Small intestine (tissue), 7 donors: ENCODE measurements around the gene CCSER1. TPM values are rescaled to one million over a fixed set of nuclear protein-coding genes. Genes with fewer than 3 reads are reported as not detected.
A peak's percentile ranks its signal among the peaks of the same experiment; 100 is the strongest.

Experiments
- DNase-seq, 2 donors: peaks; one replicate each; pipeline versions ENCODE4 v3.0.0 to v3.0.0-alpha.2; 2013
- FAIRE-seq: peaks from 2 replicates; lab custom pipeline; 2012; peaks lifted over from hg19 to GRCh38; lab: Jason Lieb, UNC
- H3K27ac ChIP-seq, 3 donors: one replicate each; pipeline ENCODE4 v1.5.1; 2013; ENCODE audit warnings: low read length in 2 of 3, mild to moderate bottlenecking in 2 of 3, control low read depth in 1 of 3, inconsistent platforms in 1 of 3, low read depth in 1 of 3, moderate library complexity in 1 of 3
- H3K27me3 ChIP-seq, 3 donors: one replicate each; pipeline ENCODE4 v1.6.1; 2013; ENCODE audit warnings: low read length in 3 of 3, inconsistent platforms in 1 of 3; ENCODE audit not compliant: control insufficient read depth in 3 of 3, insufficient read depth in 3 of 3
- H3K36me3 ChIP-seq, 3 donors: one replicate each; pipeline ENCODE4 v1.6.1; 2013; ENCODE audit warnings: low read length in 3 of 3, inconsistent platforms in 1 of 3, low read depth in 1 of 3, mild to moderate bottlenecking in 1 of 3, moderate library complexity in 1 of 3; ENCODE audit not compliant: control insufficient read depth in 3 of 3, insufficient read depth in 2 of 3
- H3K4me1 ChIP-seq, 3 donors: one replicate each; pipeline ENCODE4 v1.6.1; 2013; ENCODE audit warnings: low read length in 2 of 3, inconsistent platforms in 1 of 3, low read depth in 1 of 3, mild to moderate bottlenecking in 1 of 3, moderate library complexity in 1 of 3; ENCODE audit not compliant: control insufficient read depth in 3 of 3, insufficient read depth in 2 of 3
- H3K4me3 ChIP-seq, 3 donors: one replicate each; pipeline ENCODE4 v1.5.1; 2013; ENCODE audit warnings: low read length in 3 of 3, control low read depth in 1 of 3, inconsistent platforms in 1 of 3, low read depth in 1 of 3, mild to moderate bottlenecking in 1 of 3, moderate library complexity in 1 of 3
- H3K9me3 ChIP-seq, 2 donors: one replicate each; pipeline ENCODE4 v1.6.1; 2013; ENCODE audit warnings: low read depth in 1 of 2, low read length in 1 of 2; ENCODE audit not compliant: control insufficient read depth in 2 of 2, insufficient read depth in 1 of 2
- WGBS, 3 donors: extraction: QIAGEN DNeasy Blood & Tissue Kit; methylation state at CpG; one replicate each; pipeline ENCODE4 v1.1.7; 2013; 5-methylcytosine and 5-hydroxymethylcytosine counted together
- polyA plus RNA-seq, 4 donors: library from polyadenylated mRNA; stranded (reverse) in 3 of 4; unstranded in 1 of 4; fragments of 200-250 nt in 3 of 4; fragments of 120-200 nt in 1 of 4; gene quantifications; one replicate each; pipeline versions ENCODE4 v1.2.1 to v1.2.3, GENCODE V29; 2013
- donor health status: healthy with polysubstance abuse.
- donor health status: control.
- donor health status: control.
- donor health status: Bipolar disorder and iron deficiency.
- donor health status: healthy.

Gene CCSER1
- polyA plus RNA-seq, 4 donors, result 3.5 to 8.7 (median 5.7) TPM

DNA sequence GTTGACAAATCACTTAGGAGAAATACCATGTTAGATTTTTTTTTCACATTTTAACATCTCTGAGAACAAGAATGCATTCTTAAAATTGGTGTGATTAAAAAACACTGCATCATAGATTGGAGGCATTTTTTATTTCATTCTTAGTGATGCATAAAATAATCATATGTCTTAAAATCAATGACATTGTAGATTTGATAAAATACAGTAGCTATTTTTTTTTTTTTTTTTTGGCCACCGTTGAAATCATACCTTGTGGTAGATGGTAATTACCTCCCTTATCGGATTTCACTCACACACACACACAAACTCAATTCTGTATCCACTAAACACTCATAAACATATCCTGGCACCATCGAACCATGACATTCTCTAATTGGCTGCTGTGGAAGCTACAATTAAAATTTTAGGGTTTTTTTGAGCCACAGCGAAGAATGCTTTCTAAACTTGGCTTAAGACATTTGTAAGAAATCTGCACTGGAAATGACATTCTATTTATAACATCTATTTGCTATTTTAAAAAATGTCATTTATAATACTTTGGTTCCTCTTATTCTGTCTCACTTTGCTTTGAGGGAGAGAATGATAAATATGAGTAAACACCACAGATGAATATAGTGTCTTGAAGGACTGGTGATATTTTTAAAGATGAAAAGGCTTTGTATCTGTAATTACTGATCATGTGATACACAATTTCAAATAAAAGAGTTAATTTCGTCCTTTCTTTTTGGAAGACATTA lies 60.1 kb downstream of the CCSER1 start:
- no peak for DNase-seq
- no peak for FAIRE-seq
- Histone ChIP-seq H3K9me3 (no peaks in the 10 kb centered on the region), H3K4me3 (no peak overlapping the region), H3K27ac (no peak overlapping the region), H3K4me1 (peaks cover 0 to 5% (median 2%) of the 10 kb centered on the region in 3 donors), H3K36me3 (no peaks in the 10 kb centered on the region), H3K27me3 (no peaks in the 10 kb centered on the region)
- WGBS, 3 donors, result 46 to 56% (median 50%) methylated on average over 5 of the region's 5 CpGs

DNA sequence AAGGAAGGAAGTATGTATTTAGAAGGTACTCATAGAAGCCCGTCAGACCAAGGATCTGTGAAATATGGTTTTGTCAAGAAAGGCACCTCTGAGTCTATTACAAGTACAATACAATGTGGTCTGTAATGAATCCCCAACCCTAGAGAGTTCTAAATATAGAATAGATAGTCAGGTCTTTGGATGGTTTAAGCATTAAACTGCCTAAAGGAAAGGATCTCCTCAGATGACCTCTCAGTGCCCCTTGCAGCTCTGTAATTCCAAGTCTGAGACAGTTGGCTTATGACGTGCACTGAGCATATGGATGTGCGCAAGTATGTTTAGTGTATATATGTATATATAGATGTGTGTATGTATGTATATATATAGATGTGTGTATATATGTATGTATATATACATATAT lies 62.0 kb downstream of the CCSER1 start:
- H3K36me3 ChIP-seq, result no peaks in the 10 kb centered on the region
- H3K27me3 ChIP-seq, result no peaks in the 10 kb centered on the region
- H3K27ac ChIP-seq, result no peak overlapping the region
- no peak for DNase-seq
- H3K4me3 ChIP-seq, result no peak overlapping the region
- no peak for FAIRE-seq
- H3K9me3 ChIP-seq, result no peaks in the 10 kb centered on the region
- peaks cover 0 to 4% (median 0%) of the 10 kb centered on the region in 3 donors for H3K4me1 ChIP-seq
- 83 to 96% (median 95%) methylated on average over 3 of the region's 3 CpGs for WGBS, 3 donors

DNA sequence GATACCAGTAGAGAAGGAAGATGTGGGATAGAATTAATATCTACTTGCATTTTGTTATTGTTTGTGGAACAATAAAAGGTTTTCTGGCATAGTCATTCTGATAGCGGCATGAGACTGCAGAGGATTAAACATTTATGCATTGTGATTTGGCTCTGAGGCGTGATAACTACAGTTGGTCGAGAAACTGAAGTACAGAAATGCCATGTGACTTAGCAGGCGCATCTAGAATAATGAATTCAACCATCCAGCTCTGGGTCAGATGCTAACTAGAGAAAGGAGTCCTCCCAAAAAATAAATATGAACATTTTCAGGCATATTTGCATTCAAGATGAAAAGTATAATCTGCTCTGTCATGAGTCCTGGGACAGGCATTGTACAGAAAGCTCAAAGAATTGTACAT lies 62.8 kb downstream of the CCSER1 start:
- H3K9me3 ChIP-seq, result no peaks in the 10 kb centered on the region
- no peaks in the 10 kb centered on the region for H3K27me3 ChIP-seq
- H3K4me1 ChIP-seq, result peaks cover 0 to under 1% (median 0%) of the 10 kb centered on the region in 3 donors
- no peak overlapping the region for H3K27ac ChIP-seq
- DNase-seq (no peak), FAIRE-seq (no peak)
- WGBS, 3 donors, result 87 to 95% (median 91%) methylated on average over 4 of the region's 4 CpGs
- no peaks in the 10 kb centered on the region for H3K36me3 ChIP-seq
- H3K4me3 ChIP-seq, result no peak overlapping the region

DNA sequence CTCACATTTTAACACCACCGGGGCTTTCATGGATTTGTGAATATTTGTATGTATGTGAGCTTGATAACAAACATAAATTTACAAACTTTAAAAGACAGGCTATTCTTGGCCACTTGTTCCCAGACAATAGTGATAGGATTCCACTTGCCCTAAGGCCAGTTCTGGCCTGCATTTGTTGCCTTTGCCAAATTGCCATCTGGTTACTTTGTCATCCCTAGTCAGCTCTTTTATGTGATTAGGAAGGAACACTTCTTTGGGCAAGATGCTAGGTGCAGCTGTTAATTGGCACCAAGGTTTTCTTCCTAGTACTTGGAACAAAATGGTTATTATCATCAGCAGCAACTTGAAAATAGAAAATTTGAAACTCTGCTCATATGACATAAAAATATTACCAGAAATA lies 63.3 kb downstream of the CCSER1 start:
- no peak for FAIRE-seq
- WGBS, 3 donors, result 81 to 93% (median 88%) methylated on average over 1 of the region's 1 CpG

DNA sequence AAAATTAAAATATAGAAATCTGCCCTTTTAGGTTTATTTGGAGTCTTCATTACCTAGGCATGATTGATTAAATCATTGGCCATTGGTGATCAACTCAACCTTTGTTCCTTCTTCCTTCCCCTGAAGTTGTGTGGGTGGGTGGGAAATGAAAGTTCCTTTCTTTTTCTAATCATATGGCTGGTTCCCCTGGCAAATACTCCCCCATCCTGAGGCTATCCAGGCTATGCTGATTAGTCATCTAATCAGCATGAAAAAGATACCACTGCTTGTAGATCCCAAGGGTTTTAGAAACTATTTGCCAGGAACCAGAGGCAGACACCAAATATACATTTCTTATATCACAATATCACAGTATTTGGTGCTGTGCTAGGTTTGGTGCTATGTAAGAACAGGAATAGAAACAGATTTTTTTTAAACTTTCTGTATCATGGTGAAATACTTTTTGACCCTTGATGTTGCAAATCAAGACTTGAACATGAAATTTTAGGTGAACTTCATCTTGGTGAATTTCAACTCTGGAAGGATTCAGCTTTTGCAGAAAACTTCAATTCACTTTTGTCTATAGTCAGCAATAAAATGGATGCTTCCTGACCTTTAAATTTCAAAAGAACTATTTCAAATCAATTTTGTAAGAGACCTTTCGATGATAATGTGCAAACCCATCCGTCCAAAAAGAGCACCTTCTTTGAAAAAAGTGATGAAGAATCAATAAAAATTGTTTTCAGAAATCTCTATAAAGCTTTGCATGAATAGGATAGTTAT lies 71.1 kb downstream of the CCSER1 start:
- 85 to 94% (median 91%) methylated on average over 2 of the region's 2 CpGs for WGBS, 3 donors
- no peak overlapping the region for H3K27ac ChIP-seq
- no peaks in the 10 kb centered on the region for H3K36me3 ChIP-seq
- no peak for DNase-seq
- H3K4me3 ChIP-seq, result no peak overlapping the region
- no peaks in the 10 kb centered on the region for H3K27me3 ChIP-seq
- H3K9me3 ChIP-seq, result no peaks in the 10 kb centered on the region
- FAIRE-seq, result peak; percentile 30
- H3K4me1 ChIP-seq, result no peaks in the 10 kb centered on the region

More for the DNA sequence above, 63.3 kb downstream of the CCSER1 start:
- H3K27ac ChIP-seq, result no peak overlapping the region
- no peaks in the 10 kb centered on the region for H3K4me1 ChIP-seq
- H3K4me3 ChIP-seq, result no peak overlapping the region
- H3K27me3 ChIP-seq, result no peaks in the 10 kb centered on the region
- no peaks in the 10 kb centered on the region for H3K36me3 ChIP-seq
- no peaks in the 10 kb centered on the region for H3K9me3 ChIP-seq
- DNase-seq, result no peak

DNA sequence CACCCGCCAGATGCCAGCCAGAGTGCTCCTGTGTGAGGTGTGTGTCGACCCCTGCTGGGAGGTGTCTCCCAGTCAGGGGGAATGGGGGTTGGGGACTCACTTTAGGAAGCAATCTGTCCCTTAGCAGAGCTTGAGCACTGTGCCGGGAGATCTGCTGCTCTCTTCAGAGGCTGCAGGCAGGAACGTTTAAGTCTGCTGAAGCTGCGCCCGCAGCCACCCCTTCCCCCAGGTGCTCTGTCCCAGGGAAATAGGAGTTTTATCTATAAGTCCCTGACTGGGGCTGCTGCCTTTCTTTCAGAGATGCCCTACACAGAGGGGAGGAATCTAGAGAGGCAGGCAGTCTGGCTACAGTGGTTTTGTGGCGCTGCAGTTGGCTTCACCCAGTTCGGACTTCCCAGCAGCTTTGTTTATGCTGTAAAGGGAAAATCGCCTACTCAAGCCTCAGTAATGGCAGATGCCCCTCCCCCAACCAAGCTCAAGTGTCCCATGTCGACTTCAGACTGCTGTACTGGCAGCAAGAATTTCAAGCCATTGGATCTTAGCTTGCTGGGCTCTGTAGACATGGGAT lies 80.8 kb downstream of the CCSER1 start:
- Histone ChIP-seq H3K9me3 (peaks cover 0 to 2% of the 10 kb centered on the region in 2 donors), H3K27ac (no peak overlapping the region), H3K36me3 (peaks cover 0 to 3% (median 0%) of the 10 kb centered on the region in 3 donors), H3K27me3 (no peaks in the 10 kb centered on the region), H3K4me1 (no peaks in the 10 kb centered on the region), H3K4me3 (no peak overlapping the region)
- WGBS, 3 donors, result 76 to 93% (median 87%) methylated on average over 10 of the region's 10 CpGs
- DNase-seq (no peak), FAIRE-seq (no peak)

DNA sequence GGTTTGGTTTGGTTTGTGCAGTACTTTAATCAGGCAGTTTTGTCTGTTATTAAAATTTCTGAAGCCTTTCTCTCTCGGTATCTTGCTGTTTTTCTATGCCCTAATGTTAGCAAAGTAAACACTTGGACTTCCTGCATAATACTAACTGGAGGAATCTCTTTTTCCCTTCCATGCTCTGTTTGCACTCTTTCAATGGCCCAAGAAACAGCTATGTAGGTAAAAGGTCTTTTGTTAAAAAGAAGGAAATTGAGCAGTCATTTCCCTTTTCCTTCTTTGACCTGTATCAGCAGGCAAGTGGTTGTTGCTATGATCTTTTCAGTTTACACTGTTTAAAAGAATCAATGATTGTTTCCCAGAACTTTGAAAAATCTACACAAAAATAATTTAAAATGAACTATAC lies 82.7 kb downstream of the CCSER1 start:
- no peaks in the 10 kb centered on the region for H3K27me3 ChIP-seq
- H3K36me3 ChIP-seq, result peaks cover 0 to 3% (median 0%) of the 10 kb centered on the region in 3 donors
- H3K27ac ChIP-seq, result no peak overlapping the region
- H3K4me3 ChIP-seq, result no peak overlapping the region
- H3K9me3 ChIP-seq, result no peaks in the 10 kb centered on the region
- no peaks in the 10 kb centered on the region for H3K4me1 ChIP-seq
- FAIRE-seq, result no peak
- 15% methylated on average over 1 of the region's 1 CpG for WGBS, 3 donors
- DNase-seq, result peak in 1 of 2 donors; percentile 9

DNA sequence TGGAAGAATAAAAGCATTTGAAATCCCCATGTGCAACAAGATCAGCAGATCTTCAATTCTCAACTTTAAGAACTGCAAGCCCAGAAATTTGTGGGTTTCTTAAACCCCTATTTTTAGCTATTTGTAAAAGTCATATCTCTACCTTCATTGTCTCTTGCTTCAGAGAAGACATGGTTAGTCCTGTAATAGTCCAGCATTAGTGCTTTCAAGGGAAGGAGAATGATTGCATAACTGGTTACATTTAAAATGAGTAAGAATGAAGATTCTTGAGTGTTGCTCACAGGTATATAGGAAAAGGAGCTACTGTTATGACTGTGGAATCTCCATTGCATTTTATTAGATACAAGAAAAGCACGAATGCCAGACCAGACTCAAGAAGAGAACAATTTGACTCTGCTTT lies 84.0 kb downstream of the CCSER1 start:
- DNase-seq (no peak), FAIRE-seq (no peak)
- WGBS, 3 donors, result 83 to 91% (median 89%) methylated on average over 1 of the region's 1 CpG
- Histone ChIP-seq H3K27me3 (no peaks in the 10 kb centered on the region), H3K36me3 (peaks cover 0 to 3% (median 0%) of the 10 kb centered on the region in 3 donors), H3K9me3 (no peaks in the 10 kb centered on the region), H3K4me3 (no peak overlapping the region), H3K4me1 (peaks cover 2 to 6% (median 4%) of the 10 kb centered on the region in 3 donors), H3K27ac (no peak overlapping the region)
